ENCODE data around the gene VWA5B2. TPM values are rescaled to one million over a fixed set of nuclear protein-coding genes. Genes with fewer than 3 reads are reported as not detected.

The VWA5B2 gene
- total RNA-seq, 1 experiment from 2014 or later = 10.6 TPM

DNA sequence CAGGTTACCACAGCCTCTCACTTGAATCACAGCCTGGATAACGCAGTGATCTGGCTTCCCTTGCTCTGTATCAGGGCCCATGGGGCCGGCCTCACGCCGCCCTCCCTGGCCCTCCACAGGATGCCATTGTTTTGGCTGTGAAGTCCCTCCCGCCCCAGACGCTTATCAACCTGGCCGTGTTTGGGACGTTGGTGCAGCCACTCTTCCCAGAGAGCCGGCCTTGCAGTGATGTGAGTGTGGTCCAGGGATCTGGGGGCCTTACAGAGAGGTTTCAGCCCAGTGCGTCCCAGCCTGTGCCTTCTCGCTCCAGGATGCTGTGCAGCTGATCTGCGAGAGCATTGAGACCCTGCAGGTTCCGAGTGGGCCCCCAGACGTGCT lies 6.6 kb downstream of the VWA5B2 start:
- no peaks in the 10 kb centered on the region for H4K20me1 ChIP-seq (ENCODE audit: insufficient read depth)
- no peak overlapping the region for H2AFZ ChIP-seq (ENCODE audit: low read depth, low read length, poor library complexity, severe bottlenecking)
- intact Hi-C loops (cut with micrococcal nuclease) = no loop called here
- CTCF ChIA-PET = no interaction called here
- H3K27me3 ChIP-seq (ENCODE audit: insufficient read depth, low read length) = no peaks in the 10 kb centered on the region
- H3K9ac ChIP-seq (ENCODE audit: low read length) = no peak overlapping the region
- H3K79me2 ChIP-seq (ENCODE audit: insufficient read depth, low read length) = no peaks in the 10 kb centered on the region
- H3K27ac ChIP-seq (ENCODE audit: low read depth, low read length) = no peak overlapping the region
- no peaks in the 10 kb centered on the region for H3K36me3 ChIP-seq (ENCODE audit: control insufficient read depth in 1 of 2, insufficient read depth in 2 of 2, low read length in 2 of 2)
- H3K9me2 ChIP-seq (ENCODE audit: insufficient read depth) = no peaks in the 10 kb centered on the region
- POLR2A ChIA-PET = no interaction called here
- no peak overlapping the region for H3K4me2 ChIP-seq (ENCODE audit: low read length)
- ATAC-seq (no peak), DNase-seq (ENCODE audit: low read depth, low spot score) (no peak)
- BruUV-seq (replicated peaks) = no TSS peak
- RAD21 ChIA-PET (ENCODE audit: low non-redundant PET in 1 of 2, low total read pairs in 2 of 2, uncharacterized antibody in 2 of 2, unreplicated experiment in 2 of 2) = interaction anchor here in 1 of 2 experiments (0.6 kb wide), 1 partner anchor 53 kb away, joined by 3 read pairs; no protein-coding TSS in a partner anchor
- no peaks in the 10 kb centered on the region for H3K9me3 ChIP-seq (ENCODE audit: control insufficient read depth in 1 of 2, insufficient read depth in 1 of 2, low read depth in 1 of 2, low read length in 2 of 2)
- no peak overlapping the region for H3K4me3 ChIP-seq (replicated peaks in 1 of 2; ENCODE audit: low read depth in 1 of 2, low read length in 2 of 2)
- peaks cover 12 to 17% of the 10 kb centered on the region in 2 experiments for H3K4me1 ChIP-seq (ENCODE audit: control insufficient read depth in 1 of 2, insufficient read depth in 2 of 2, low read length in 2 of 2)
- TF ChIP-seq SP1 (IDR thresholded peaks at IDR 0.05; ENCODE audit: low read depth) (no peak), FOSL1 (IDR thresholded peaks at IDR 0.05; ENCODE audit: low read depth) (no peak), RAD21 (IDR thresholded peaks at IDR 0.05; ENCODE audit: low read depth) (no peak), ZFX (IDR thresholded peaks at IDR 0.05) (no peak), TCF7L2 (IDR thresholded peaks at IDR 0.05; ENCODE audit: borderline replicate concordance, extremely low read depth, insufficient read depth, insufficient read length) (no peak), SRF (IDR thresholded peaks at IDR 0.05; ENCODE audit: low read depth) (no peak), CBX3 (IDR thresholded peaks at IDR 0.05; ENCODE audit: low read depth) (no peak), POLR2AphosphoS5 (IDR thresholded peaks at IDR 0.05; ENCODE audit: low read depth, low read length) (no peak), POLR2A (IDR thresholded peaks at IDR 0.05; ENCODE audit: borderline replicate concordance, extremely low read depth, insufficient read depth, insufficient read length) (no peak), EZH2phosphoT487 (IDR thresholded peaks at IDR 0.05; ENCODE audit: borderline replicate concordance) (no peak), CEBPB (IDR thresholded peaks at IDR 0.05; ENCODE audit: low read depth) (no peak), EGR1 (IDR thresholded peaks at IDR 0.05; ENCODE audit: low read depth) (no peak)
- TF ChIP-seq, protein P1, sequence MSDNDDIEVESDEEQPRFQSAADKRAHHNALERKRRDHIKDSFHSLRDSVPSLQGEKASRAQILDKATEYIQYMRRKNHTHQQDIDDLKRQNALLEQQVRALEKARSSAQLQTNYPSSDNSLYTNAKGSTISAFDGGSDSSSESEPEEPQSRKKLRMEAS (IDR thresholded peaks at IDR 0.05) = no peak
- TF ChIP-seq, protein P2, sequence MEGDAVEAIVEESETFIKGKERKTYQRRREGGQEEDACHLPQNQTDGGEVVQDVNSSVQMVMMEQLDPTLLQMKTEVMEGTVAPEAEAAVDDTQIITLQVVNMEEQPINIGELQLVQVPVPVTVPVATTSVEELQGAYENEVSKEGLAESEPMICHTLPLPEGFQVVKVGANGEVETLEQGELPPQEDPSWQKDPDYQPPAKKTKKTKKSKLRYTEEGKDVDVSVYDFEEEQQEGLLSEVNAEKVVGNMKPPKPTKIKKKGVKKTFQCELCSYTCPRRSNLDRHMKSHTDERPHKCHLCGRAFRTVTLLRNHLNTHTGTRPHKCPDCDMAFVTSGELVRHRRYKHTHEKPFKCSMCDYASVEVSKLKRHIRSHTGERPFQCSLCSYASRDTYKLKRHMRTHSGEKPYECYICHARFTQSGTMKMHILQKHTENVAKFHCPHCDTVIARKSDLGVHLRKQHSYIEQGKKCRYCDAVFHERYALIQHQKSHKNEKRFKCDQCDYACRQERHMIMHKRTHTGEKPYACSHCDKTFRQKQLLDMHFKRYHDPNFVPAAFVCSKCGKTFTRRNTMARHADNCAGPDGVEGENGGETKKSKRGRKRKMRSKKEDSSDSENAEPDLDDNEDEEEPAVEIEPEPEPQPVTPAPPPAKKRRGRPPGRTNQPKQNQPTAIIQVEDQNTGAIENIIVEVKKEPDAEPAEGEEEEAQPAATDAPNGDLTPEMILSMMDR (IDR thresholded peaks at IDR 0.05 in 2 of 3, conservative IDR thresholded peaks at IDR 0.05 in 1 of 3; ENCODE audit: borderline replicate concordance in 1 of 3, insufficient read depth in 1 of 3, low read depth in 2 of 3, low read length in 2 of 3) = no peak
- TF ChIP-seq, protein P3, sequence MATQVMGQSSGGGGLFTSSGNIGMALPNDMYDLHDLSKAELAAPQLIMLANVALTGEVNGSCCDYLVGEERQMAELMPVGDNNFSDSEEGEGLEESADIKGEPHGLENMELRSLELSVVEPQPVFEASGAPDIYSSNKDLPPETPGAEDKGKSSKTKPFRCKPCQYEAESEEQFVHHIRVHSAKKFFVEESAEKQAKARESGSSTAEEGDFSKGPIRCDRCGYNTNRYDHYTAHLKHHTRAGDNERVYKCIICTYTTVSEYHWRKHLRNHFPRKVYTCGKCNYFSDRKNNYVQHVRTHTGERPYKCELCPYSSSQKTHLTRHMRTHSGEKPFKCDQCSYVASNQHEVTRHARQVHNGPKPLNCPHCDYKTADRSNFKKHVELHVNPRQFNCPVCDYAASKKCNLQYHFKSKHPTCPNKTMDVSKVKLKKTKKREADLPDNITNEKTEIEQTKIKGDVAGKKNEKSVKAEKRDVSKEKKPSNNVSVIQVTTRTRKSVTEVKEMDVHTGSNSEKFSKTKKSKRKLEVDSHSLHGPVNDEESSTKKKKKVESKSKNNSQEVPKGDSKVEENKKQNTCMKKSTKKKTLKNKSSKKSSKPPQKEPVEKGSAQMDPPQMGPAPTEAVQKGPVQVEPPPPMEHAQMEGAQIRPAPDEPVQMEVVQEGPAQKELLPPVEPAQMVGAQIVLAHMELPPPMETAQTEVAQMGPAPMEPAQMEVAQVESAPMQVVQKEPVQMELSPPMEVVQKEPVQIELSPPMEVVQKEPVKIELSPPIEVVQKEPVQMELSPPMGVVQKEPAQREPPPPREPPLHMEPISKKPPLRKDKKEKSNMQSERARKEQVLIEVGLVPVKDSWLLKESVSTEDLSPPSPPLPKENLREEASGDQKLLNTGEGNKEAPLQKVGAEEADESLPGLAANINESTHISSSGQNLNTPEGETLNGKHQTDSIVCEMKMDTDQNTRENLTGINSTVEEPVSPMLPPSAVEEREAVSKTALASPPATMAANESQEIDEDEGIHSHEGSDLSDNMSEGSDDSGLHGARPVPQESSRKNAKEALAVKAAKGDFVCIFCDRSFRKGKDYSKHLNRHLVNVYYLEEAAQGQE (IDR thresholded peaks at IDR 0.05; ENCODE audit: low read depth) = no peak
- TF ChIP-seq, protein P4, sequence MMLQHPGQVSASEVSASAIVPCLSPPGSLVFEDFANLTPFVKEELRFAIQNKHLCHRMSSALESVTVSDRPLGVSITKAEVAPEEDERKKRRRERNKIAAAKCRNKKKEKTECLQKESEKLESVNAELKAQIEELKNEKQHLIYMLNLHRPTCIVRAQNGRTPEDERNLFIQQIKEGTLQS (IDR thresholded peaks at IDR 0.05) = no peak
- TF ChIP-seq, protein P5, sequence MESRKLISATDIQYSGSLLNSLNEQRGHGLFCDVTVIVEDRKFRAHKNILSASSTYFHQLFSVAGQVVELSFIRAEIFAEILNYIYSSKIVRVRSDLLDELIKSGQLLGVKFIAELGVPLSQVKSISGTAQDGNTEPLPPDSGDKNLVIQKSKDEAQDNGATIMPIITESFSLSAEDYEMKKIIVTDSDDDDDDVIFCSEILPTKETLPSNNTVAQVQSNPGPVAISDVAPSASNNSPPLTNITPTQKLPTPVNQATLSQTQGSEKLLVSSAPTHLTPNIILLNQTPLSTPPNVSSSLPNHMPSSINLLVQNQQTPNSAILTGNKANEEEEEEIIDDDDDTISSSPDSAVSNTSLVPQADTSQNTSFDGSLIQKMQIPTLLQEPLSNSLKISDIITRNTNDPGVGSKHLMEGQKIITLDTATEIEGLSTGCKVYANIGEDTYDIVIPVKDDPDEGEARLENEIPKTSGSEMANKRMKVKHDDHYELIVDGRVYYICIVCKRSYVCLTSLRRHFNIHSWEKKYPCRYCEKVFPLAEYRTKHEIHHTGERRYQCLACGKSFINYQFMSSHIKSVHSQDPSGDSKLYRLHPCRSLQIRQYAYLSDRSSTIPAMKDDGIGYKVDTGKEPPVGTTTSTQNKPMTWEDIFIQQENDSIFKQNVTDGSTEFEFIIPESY (IDR thresholded peaks at IDR 0.05; ENCODE audit: extremely low read depth, insufficient replicate concordance, low read length) = no peak
